GM19395 (cell line): Measurements from ENCODE around the gene MPEG1.

Source experiments
- ATAC-seq: cut with Tn5 transposase; IDR thresholded peaks from one replicate; pipeline ENCODE4 v1.9.1; 2021; ENCODE audit warnings: mild to moderate bottlenecking, moderate library complexity; ENCODE audit not compliant: unreplicated experiment

Gene MPEG1, protein sequence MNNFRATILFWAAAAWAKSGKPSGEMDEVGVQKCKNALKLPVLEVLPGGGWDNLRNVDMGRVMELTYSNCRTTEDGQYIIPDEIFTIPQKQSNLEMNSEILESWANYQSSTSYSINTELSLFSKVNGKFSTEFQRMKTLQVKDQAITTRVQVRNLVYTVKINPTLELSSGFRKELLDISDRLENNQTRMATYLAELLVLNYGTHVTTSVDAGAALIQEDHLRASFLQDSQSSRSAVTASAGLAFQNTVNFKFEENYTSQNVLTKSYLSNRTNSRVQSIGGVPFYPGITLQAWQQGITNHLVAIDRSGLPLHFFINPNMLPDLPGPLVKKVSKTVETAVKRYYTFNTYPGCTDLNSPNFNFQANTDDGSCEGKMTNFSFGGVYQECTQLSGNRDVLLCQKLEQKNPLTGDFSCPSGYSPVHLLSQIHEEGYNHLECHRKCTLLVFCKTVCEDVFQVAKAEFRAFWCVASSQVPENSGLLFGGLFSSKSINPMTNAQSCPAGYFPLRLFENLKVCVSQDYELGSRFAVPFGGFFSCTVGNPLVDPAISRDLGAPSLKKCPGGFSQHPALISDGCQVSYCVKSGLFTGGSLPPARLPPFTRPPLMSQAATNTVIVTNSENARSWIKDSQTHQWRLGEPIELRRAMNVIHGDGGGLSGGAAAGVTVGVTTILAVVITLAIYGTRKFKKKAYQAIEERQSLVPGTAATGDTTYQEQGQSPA

DNA sequence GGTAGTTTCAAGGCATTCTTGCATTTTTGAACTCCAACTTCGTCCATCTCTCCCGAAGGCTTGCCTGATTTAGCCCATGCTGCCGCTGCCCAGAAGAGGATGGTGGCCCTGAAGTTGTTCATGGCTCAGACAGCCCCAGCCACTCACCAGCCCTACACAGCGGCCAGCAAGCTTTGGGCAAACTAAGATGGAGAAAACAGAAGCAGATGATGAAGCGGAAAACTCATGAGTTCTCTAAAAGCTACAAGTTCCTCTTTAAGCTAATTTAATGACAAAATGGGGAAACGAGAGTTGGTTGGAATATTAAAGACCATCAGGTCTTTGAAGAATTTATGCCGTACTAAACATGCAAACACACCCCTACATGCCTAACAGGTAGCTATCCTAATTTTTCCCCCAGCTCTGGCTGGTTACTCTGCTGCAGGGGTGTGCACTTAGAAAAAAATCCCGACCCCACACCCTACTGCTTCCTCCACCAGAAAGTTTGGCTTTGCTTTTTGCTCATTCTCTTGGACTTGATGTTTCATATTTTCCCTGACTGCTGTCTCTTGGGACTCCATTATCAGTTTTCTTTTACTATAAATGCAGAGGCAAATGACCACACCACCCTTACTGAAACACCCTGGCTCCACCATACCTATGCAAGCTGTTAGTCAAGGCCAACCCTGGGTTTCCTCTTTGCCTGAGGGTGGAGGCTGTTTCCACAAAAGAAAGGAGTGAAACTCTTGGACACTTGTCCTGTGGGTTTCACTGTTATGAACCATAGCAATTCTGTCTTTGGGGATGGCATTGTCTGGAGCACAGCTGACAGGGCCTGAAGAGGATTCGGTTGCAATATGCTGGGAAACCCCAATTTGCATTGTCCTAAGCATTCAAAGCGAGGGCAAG is at the start of gene MPEG1:
Gene MPEG1, minus strand, starts transcription at position 184 of the 888 bp plus-strand sequence. Its CDS starts 62 bp downstream, at position 122.
- ATAC-seq, result no peak

GRCh38 chr11:59262177-59262818 is 49.6 kb upstream of the MPEG1 start:
- no peak for ATAC-seq

DNA sequence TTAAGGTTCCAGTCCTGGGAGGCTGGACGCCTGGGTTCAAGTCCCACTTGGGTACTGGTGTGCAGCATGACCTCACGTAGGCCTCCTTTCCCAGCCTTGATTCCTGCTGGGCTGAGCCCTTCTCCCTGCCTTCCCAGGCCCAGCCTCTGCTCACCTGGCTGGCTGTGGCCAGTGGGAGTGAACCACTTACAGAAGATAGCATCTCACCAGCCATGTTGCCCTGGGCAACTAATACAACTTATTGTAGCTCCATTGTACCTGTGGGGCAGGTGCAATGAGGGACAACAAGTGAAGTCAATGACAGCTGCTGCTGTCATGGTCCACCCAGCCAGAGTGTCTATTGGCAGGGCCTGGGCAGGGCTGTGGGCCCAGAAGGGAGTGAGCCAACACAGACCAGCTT is 48.4 kb upstream of the MPEG1 start:
- no peak for ATAC-seq

- ATAC-seq, result peak; percentile 57
These were observed 47.2 kb upstream of the MPEG1 start for GRCh38 chr11:59259867-59260475.

DNA sequence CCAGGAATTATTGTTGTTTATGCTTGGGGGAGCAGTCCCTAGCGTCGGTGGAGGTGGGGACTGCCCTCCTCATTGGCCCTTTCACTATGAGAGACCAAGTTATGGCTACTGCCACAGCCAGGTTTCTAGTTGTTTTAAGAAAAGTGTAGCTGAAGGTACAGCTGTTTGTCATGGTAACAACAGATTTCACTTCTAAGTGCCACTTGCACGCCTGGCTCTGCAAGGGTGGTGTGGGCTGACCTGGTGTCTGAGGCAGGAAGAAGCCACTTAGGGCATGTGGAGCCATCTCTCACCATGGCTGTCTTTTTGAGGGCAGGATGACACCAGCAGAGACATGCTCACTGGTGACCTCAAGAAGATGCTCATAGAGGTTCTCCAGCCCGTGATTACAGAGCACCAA is 46.3 kb upstream of the MPEG1 start:
- ATAC-seq, result no peak

DNA sequence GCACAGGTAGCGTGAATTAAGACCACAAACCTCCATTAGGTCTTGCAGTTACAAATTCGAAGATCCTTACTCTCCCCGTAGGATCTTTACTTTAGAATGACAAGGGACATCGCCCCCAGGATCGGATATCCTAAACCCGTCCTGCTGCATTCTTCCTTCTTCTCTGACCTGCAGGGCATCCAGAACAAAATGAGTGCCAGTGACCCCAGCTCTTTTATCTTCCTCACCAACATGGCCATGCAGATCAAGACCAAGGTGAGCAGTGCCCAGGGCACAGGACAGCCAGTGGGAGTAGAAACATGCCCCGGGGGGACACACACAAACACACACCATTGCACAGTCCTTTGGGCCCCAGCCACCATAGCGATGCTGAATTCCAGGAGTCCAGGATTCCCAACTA is 42.6 kb upstream of the MPEG1 start:
- no peak for ATAC-seq

GRCh38 chr11:59254286-59254685 is 41.6 kb upstream of the MPEG1 start:
- no peak for ATAC-seq

DNA sequence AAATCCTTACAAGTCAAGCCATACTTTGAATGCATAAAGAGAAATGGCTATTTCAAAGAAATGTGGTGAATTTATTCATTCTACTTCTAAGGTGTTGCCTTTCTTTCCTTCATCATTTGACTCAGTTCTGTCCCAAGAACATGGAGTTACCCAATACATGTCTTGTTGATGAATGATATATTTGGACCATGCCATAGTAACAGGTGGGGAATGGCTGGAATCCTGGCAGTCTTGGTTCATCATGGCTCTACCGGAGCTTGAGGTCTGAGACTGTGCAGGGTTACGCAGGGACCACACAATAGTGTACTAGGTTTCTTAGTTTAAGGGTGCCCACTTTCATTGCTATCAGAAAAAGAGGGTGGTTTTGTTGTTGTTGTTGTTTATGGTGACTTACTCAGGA is 40.3 kb upstream of the MPEG1 start:
- ATAC-seq, result no peak

DNA sequence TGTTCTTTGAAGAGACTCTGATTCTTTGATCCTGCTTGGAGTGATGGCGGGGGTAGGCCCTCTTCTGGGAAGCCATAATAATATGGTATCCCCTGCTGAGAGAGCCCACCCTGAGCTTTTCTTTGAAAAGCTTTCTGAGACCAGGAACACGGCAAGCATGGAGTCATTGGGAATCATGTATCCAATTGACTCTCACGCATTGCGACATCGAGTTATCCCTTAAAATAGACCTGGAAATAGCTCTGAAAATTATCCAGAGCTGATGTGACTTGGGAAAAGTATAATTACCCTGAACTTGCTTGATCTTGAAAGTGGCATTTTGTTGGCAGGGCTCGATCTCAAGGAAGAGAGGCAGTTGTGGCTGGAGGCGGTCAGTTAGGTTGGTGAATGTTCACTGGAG is 36.8 kb upstream of the MPEG1 start:
- ATAC-seq, result no peak

GRCh38 chr11:59247531-59248227 is 35.0 kb upstream of the MPEG1 start:
- no peak for ATAC-seq

DNA sequence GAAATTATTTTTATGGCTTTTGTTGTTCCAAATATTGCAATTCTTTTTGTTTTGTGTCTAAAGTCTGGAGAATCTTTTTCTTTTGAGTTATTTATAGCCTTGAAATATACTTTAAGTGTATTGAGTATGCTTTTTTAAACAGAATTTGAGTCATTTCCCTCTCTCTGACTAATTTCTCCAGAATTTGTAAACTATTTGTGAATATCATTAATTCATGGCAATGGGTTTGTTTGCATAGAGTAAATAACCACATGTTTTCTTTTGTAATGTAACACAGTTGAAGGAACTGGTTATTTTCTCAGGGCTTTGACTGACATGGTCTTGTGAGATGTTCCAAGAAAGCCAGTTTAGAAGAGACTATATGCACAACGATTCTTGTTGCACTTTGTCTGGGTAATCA is 30.9 kb upstream of the MPEG1 start:
- no peak for ATAC-seq

GRCh38 chr11:59240322-59240721 is 27.6 kb upstream of the MPEG1 start:
- no peak for ATAC-seq

- ATAC-seq, result no peak
These were observed 13.7 kb upstream of the MPEG1 start for GRCh38 chr11:59226396-59226795.

DNA sequence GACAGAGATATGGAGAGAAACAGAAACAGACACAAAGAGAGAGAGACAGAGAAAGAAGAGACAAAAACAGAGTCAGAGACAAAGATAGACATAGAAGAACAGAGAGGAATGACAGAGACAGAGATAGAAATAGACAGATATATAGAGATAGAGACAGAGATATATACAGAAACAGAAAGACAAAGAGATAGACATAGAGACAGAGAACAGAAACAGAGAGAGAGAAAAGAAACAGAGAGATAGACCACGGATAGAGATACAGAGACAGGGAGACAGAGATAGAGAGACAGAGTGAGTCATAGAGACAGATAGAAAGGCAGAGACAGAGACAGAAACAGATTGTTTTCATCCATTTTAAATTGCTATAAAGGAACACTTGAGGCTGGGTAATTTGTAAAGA is 12.3 kb upstream of the MPEG1 start:
- ATAC-seq, result peak; percentile 40

DNA sequence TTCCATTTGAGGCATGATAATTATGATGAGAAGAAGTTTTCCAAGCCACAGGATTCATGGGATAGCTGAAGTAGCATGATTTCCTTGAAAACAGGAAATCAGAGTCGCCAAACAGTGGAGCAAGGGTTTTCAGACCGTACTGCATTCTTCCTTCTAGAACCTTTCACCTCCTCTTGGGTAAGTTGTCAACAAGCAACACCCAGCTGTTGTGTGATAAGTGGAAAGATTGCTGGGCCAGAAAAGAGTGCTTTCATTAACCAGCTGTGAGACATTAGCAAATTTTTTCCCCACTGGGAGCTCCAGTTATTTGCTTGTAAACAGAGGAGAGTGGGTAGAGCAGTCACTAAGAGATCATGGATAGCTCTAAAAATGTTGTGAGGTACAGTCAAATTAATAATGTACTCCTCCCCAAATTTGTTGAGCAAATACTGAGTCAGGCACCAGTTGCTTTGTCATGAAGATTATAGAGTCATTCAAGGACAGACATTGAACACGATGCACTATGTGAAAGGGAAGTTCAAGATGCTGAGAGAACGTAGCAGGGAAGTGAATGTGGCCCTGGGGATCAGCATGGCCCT is 11.7 kb upstream of the MPEG1 start:
- ATAC-seq, result peak; percentile 48

- ATAC-seq, result no peak
These were observed 10.9 kb upstream of the MPEG1 start for GRCh38 chr11:59223611-59224010.

- no peak for ATAC-seq
These were observed 10.4 kb upstream of the MPEG1 start for GRCh38 chr11:59223177-59223576.

- ATAC-seq, result no peak
These were observed 9.8 kb upstream of the MPEG1 start for GRCh38 chr11:59222464-59223060.

DNA sequence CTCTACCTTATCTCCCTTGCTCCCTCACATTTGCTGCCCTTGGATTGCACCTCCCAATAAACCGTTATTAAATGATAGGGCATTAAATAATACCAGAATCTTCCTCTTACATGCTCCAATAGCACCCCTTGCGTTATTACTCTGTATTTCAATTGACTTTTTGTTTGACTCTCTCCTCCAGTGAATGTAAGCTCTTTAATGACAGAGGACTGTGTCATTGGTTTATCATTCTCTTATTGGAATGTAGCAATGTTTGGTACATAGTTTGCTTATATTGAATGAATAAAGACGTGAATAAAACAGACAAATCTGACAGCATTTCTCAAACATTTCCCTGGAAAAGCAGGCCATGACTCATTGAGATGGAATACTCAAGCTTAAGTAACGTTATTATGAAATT is 8.7 kb upstream of the MPEG1 start:
- no peak for ATAC-seq
